ENCODE data around the gene PDCD7. TPM values are rescaled to one million over a fixed set of nuclear protein-coding genes. Genes with fewer than 3 reads are reported as not detected.
"Not testable (repeated sequence)": the region's sequence is repeated elsewhere in the genome, so short reads cannot be mapped to it uniquely, and the experiment has no call there.

PDCD7 gene
- total and polyA plus RNA-seq, 12 donors: 9.0 to 25.1 (median 15.9) TPM

GRCh38 chr15:65146438-65146837 lies 12.8 kb upstream of the PDCD7 start:
- H3K9me3 ChIP-seq: no peaks in the 10 kb centered on the region
- TF ChIP-seq CTCF (IDR thresholded peaks at IDR 0.05): no peak
- intact Hi-C loops (cut with DNase I): no loop called here
- WGBS, 2 donors: 86 to 91% methylated on average over 4 of the region's 4 CpGs
- no peak for ATAC-seq
- peaks cover 0 to 59% (median 25%) of the 10 kb centered on the region in 9 donors for H3K36me3 ChIP-seq
- H3K27ac ChIP-seq: no peak overlapping the region
- H3K27me3 ChIP-seq: no peaks in the 10 kb centered on the region
- no peak for DNase-seq
- H3K4me3 ChIP-seq: no peak overlapping the region
- no peaks in the 10 kb centered on the region for H3K4me1 ChIP-seq

GRCh38 chr15:65138631-65139030 lies 5.0 kb upstream of the PDCD7 start:
- DNase-seq; intact Hi-C loops (cut with DNase I); H3K27ac ChIP-seq; H3K27me3 ChIP-seq; H3K36me3 ChIP-seq; H3K4me3 ChIP-seq; ATAC-seq; H3K4me1 ChIP-seq: not testable (repeated sequence)
- WGBS, 2 donors: 83 to 96% methylated on average over 6 of the region's 6 CpGs
- peaks cover 0 to 11% (median 0%) of the 10 kb centered on the region in 11 donors for H3K9me3 ChIP-seq

GRCh38 chr15:65137893-65138292 lies 4.3 kb upstream of the PDCD7 start:
- 93 to 94% methylated on average over 4 of the region's 4 CpGs for WGBS, 2 donors
- intact Hi-C loops (cut with DNase I); H3K4me1 ChIP-seq; DNase-seq; H3K36me3 ChIP-seq; ATAC-seq; H3K4me3 ChIP-seq; H3K27me3 ChIP-seq; H3K27ac ChIP-seq: not testable (repeated sequence)
- H3K9me3 ChIP-seq: peaks cover 0 to 11% (median 0%) of the 10 kb centered on the region in 11 donors

- Histone ChIP-seq H3K9me3 (peaks cover 0 to 11% (median 0%) of the 10 kb centered on the region in 11 donors), H3K4me1 (peaks cover 7 to 14% (median 12%) of the 10 kb centered on the region in 9 donors)
- 93 to 95% methylated on average over 7 of the region's 7 CpGs for WGBS, 2 donors
- ATAC-seq; intact Hi-C loops (cut with DNase I); H3K4me3 ChIP-seq; H3K27me3 ChIP-seq; H3K27ac ChIP-seq; DNase-seq; H3K36me3 ChIP-seq: not testable (repeated sequence)
Observed at GRCh38 chr15:65137089-65137488, 3.5 kb upstream of the PDCD7 start.

GRCh38 chr15:65134538-65134937 lies 930 bp upstream of the PDCD7 start:
- H3K36me3 ChIP-seq: peaks cover 0 to 20% (median 0%) of the 10 kb centered on the region in 9 donors
- H3K4me1 ChIP-seq: peaks cover 8 to 32% (median 25%) of the 10 kb centered on the region in 9 donors
- H3K27me3 ChIP-seq: no peaks in the 10 kb centered on the region
- intact Hi-C loops (cut with DNase I): no loop called here
- no peak overlapping the region for H3K27ac ChIP-seq
- ATAC-seq (peak in 1 of 8 donors; percentile 15), DNase-seq (no peak)
- TF ChIP-seq CTCF (IDR thresholded peaks at IDR 0.05): no peak
- peak overlapping the region in 3 of 10 donors; percentile 86 to 96 (median 87) for H3K4me3 ChIP-seq
- WGBS, 2 donors: 92 to 95% methylated on average over 8 of the region's 8 CpGs
- peaks cover 0 to 11% (median 0%) of the 10 kb centered on the region in 11 donors for H3K9me3 ChIP-seq

- ATAC-seq (peak; percentile 8 to 65 (median 36)), DNase-seq (peak in 1 of 2 donors; percentile 30)
- H3K9me3 ChIP-seq: peaks cover 0 to 11% (median 0%) of the 10 kb centered on the region in 11 donors
- TF ChIP-seq CTCF (IDR thresholded peaks at IDR 0.05): no peak
- H3K27me3 ChIP-seq: no peaks in the 10 kb centered on the region
- 0% methylated on average over 72 to 93 of the region's 93 CpGs for WGBS, 2 donors
- H3K4me1 ChIP-seq: peaks cover 8 to 32% (median 25%) of the 10 kb centered on the region in 9 donors
- H3K36me3 ChIP-seq: peaks cover 0 to 35% (median 12%) of the 10 kb centered on the region in 9 donors
- intact Hi-C loops (cut with DNase I): no loop called here
- H3K4me3 ChIP-seq: peak overlapping the region; percentile 44 to 98 (median 86)
- H3K27ac ChIP-seq: peak overlapping the region; percentile 76 to 92 (median 86)
Observed at GRCh38 chr15:65132878-65133547, 595 bp downstream of the PDCD7 start.
